Prostate gland (tissue), 2 donors: ENCODE results near the gene CERS6. TPM values are rescaled to one million over a fixed set of nuclear protein-coding genes. Genes with fewer than 3 reads are reported as not detected.

Experiments
- DNase-seq: peaks from one replicate; pipeline ENCODE4 v3.0.0-alpha.2; 2019; ENCODE audit warnings: low spot score
- H3K27ac ChIP-seq, 2 donors: fragments of 200-600 bp; sonication (generic); 2 replicates each; pipeline ENCODE4 v1.5.1; 2017 to 2019
- H3K27me3 ChIP-seq: fragments of 200-600 bp; sonication (generic); replicated peaks from 2 replicates; pipeline ENCODE4 v1.5.1; 2019; ENCODE audit not compliant: insufficient read depth
- H3K36me3 ChIP-seq, 2 donors: fragments of 200-600 bp; sonication (generic); 1 replicate in 1 of 2; 2 replicates in 1 of 2; pipeline versions ENCODE4 v1.5.1 to v1.8.1; 2017 to 2019
- H3K4me1 ChIP-seq: fragments of 200-600 bp; sonication (generic); replicated peaks from 2 replicates; pipeline ENCODE4 v1.5.1; 2019
- H3K4me3 ChIP-seq, 2 donors: fragments of 200-600 bp; sonication (generic); 2 replicates each; pipeline ENCODE4 v1.5.1; 2017 to 2019
- H3K9me3 ChIP-seq: fragments of 200-600 bp; sonication (generic); 2 replicates; pipeline ENCODE4 v1.5.1; 2017
- CTCF ChIP-seq, 4 experiments: fragments of 200-600 bp in 2 of 4; fragments of 450-650 bp in 2 of 4; sonication (generic) in 2 of 4; IDR thresholded peaks; 1 replicate in 3 of 4; 2 replicates in 1 of 4; pipeline ENCODE4 v1.5.1; 2016 to 2019; ENCODE audit warnings: antibody characterized with exemption in 4 of 4, mild to moderate bottlenecking in 2 of 4, moderate library complexity in 2 of 4
- POLR2A ChIP-seq: fragments of 450-650 bp; IDR thresholded peaks from one replicate; pipeline ENCODE4 v1.6.1; 2016; ENCODE audit warnings: antibody characterized with exemption, mild to moderate bottlenecking
- POLR2AphosphoS5 ChIP-seq: sonication (generic); formaldehyde crosslinking; IDR thresholded peaks from one replicate; pipeline ENCODE4 v1.6.1; 2017; ENCODE audit warnings: antibody characterized with exemption
- WGBS: methylation state at CpG from one replicate; pipeline ENCODE4 v1.1.5; 2018; 5-methylcytosine and 5-hydroxymethylcytosine counted together
- intact Hi-C: fragments of 100-400 bp; cut with DNase I; formaldehyde crosslinking; loops from one replicate; pipeline ENCODE4 v1.14.2; 2022
- total RNA-seq, 2 donors: library from RNA; depleted of rRNA; stranded (reverse); fragments of >200 nt; gene quantifications; one replicate each; pipeline ENCODE4 v1.1.0, GENCODE V29; 2016

Gene CERS6
- total RNA-seq, 2 donors from 2014 or later = 30.1 to 67.8 TPM

DNA sequence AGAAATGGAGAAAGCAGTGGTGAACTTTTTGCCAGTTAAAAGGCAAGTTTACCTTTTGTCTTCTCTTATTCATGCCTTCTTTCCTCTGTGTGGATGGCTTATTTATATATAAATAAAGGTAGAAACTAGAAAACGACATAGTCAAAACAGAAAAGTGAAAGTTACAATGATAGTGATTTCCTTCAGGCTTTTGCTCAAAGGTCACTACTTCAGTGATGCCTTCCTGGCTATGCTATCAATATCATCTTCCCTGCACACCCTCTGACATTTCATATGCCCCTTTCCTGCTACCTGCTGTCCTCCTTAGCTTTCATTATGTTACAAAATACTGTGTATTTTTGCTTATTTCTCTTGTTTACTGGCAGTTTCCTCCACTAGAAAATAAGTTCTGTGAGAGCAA lies 214.4 kb downstream of the CERS6 start:
- 76% methylated on average over 1 of the region's 1 CpG for WGBS
- TF ChIP-seq POLR2A (no peak), POLR2AphosphoS5 (no peak)
- intact Hi-C loops = no loop called here

GRCh38 chr2:168671932-168672331 lies 215.9 kb downstream of the CERS6 start:
- H3K4me1 ChIP-seq = no peaks in the 10 kb centered on the region
- H3K9me3 ChIP-seq = no peaks in the 10 kb centered on the region
- 56% methylated on average over 2 of the region's 2 CpGs for WGBS
- no peak for DNase-seq
- intact Hi-C loops = no loop called here
- H3K36me3 ChIP-seq = no peaks in the 10 kb centered on the region
- H3K27me3 ChIP-seq = no peaks in the 10 kb centered on the region
- no peak for TF ChIP-seq CTCF (IDR thresholded peaks at IDR 0.05)
- TF ChIP-seq POLR2AphosphoS5 = no peak
- TF ChIP-seq POLR2A = no peak
- H3K27ac ChIP-seq = no peak overlapping the region
- H3K4me3 ChIP-seq = no peak overlapping the region

More for the DNA sequence above, 214.4 kb downstream of the CERS6 start:
- Histone ChIP-seq H3K9me3 (no peaks in the 10 kb centered on the region), H3K4me3 (no peak overlapping the region), H3K27ac (no peak overlapping the region), H3K36me3 (no peaks in the 10 kb centered on the region), H3K4me1 (no peaks in the 10 kb centered on the region), H3K27me3 (no peaks in the 10 kb centered on the region)
- no peak for DNase-seq

- Histone ChIP-seq H3K36me3 (no peaks in the 10 kb centered on the region), H3K27ac (no peak overlapping the region), H3K27me3 (no peaks in the 10 kb centered on the region), H3K9me3 (no peaks in the 10 kb centered on the region), H3K4me1 (no peaks in the 10 kb centered on the region), H3K4me3 (no peak overlapping the region)
- intact Hi-C loops = no loop called here
- WGBS = 84% methylated on average over 10 of the region's 10 CpGs
- DNase-seq = no peak
- no peak for TF ChIP-seq POLR2AphosphoS5
- TF ChIP-seq CTCF (IDR thresholded peaks at IDR 0.05) = no peak
- no peak for TF ChIP-seq POLR2A
Measured at GRCh38 chr2:168673265-168674189, 217.5 kb downstream of the CERS6 start.

DNA sequence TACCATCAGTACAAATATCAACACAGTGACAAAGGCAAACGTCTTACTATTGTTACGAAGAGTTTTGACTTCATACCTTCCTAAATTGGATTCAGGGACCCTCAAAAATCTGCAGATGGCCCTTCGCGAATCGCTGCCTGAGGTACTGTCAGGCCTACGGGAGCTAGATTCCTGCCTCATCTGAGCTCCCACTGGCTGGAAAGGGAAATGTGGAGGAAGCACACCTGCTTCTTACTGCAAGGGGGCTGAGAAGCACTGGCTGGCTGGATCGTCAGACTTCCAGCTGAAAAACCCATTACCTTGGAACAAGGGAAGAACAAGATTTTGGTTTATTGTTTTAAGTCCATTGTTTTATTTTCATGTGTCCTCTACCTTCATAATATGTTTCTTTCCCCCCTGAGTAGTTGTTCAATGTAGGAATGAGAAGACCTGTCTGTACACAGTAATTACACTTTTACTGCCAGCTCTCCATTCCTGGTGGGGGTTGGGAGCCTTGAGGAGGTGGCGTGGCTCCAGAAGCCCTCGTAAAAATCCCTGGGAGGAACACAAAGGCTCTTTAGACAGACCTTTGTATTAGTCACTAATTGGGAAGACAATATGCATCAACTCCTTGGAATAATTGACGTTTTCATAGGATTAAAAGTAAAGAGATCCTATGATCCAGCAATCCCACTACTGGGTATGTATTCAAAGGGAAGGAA lies 222.2 kb downstream of the CERS6 start:
- no peak for TF ChIP-seq POLR2A
- peak; percentile 88 for TF ChIP-seq POLR2AphosphoS5
- Histone ChIP-seq H3K4me1 (no peaks in the 10 kb centered on the region), H3K27me3 (no peaks in the 10 kb centered on the region), H3K36me3 (no peaks in the 10 kb centered on the region), H3K4me3 (no peak overlapping the region), H3K9me3 (no peaks in the 10 kb centered on the region), H3K27ac (no peak overlapping the region)
- 67% methylated on average over 10 of the region's 10 CpGs for WGBS
- peak; percentile 61 for DNase-seq
- intact Hi-C loops = no loop called here

DNA sequence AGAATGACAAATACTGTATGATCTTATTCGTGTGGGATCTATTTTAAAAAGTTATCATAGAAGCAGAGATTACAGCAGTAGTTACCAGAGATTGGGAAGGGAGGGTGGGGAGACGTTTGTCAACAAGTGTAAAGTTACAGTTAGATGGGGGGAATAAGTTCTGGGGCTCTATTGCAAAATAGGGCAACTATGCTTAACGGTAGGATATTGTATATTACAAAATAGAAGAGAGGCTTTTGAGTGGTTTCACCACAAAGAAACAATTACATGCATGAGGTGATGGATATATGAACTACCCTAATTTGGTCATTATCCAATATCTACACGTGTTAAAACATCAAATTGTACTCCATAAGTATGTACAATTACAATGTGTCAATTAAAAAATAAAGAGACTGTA lies 223.0 kb downstream of the CERS6 start:
- Histone ChIP-seq H3K9me3 (no peaks in the 10 kb centered on the region), H3K36me3 (no peaks in the 10 kb centered on the region), H3K27me3 (no peaks in the 10 kb centered on the region), H3K4me1 (no peaks in the 10 kb centered on the region), H3K27ac (no peak overlapping the region), H3K4me3 (no peak overlapping the region)
- no peak for DNase-seq
- WGBS = 86% methylated on average over 4 of the region's 4 CpGs
- intact Hi-C loops = no loop called here
- TF ChIP-seq CTCF (IDR thresholded peaks at IDR 0.05) = no peak
- TF ChIP-seq POLR2AphosphoS5 = no peak
- TF ChIP-seq POLR2A = no peak
